ENCODE measurements around the gene SLC6A15.

DNA sequence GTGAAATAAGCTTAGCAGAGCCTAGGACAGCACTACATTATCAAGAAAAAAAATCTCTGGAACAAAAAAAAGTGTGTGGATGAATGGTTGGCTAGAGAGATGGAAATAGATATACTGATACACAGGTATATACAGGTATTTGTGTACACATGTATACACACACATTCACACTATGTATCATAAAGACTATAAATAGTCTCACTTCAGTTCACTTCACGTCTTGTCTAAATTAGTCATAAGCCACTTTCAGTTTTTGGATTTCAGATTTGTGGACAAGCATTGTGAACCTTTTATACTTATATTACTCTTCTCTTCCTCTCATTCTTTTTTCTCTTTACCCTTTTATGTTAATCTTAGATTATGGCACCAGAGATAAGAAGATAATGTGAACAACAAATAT lies 41.8 kb upstream of the SLC6A15 start:
- TF ChIP-seq, protein P1, sequence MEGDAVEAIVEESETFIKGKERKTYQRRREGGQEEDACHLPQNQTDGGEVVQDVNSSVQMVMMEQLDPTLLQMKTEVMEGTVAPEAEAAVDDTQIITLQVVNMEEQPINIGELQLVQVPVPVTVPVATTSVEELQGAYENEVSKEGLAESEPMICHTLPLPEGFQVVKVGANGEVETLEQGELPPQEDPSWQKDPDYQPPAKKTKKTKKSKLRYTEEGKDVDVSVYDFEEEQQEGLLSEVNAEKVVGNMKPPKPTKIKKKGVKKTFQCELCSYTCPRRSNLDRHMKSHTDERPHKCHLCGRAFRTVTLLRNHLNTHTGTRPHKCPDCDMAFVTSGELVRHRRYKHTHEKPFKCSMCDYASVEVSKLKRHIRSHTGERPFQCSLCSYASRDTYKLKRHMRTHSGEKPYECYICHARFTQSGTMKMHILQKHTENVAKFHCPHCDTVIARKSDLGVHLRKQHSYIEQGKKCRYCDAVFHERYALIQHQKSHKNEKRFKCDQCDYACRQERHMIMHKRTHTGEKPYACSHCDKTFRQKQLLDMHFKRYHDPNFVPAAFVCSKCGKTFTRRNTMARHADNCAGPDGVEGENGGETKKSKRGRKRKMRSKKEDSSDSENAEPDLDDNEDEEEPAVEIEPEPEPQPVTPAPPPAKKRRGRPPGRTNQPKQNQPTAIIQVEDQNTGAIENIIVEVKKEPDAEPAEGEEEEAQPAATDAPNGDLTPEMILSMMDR (IDR thresholded peaks at IDR 0.05; ENCODE audit: insufficient read depth, low read length): no peak
- TF ChIP-seq GABPA (IDR thresholded peaks at IDR 0.05; ENCODE audit: low read depth) (no peak), POLR2AphosphoS5 (IDR thresholded peaks at IDR 0.05; ENCODE audit: low read depth) (no peak), SPI1 (IDR thresholded peaks at IDR 0.05; ENCODE audit: borderline replicate concordance, low read depth) (no peak)
- TF ChIP-seq, protein P2, sequence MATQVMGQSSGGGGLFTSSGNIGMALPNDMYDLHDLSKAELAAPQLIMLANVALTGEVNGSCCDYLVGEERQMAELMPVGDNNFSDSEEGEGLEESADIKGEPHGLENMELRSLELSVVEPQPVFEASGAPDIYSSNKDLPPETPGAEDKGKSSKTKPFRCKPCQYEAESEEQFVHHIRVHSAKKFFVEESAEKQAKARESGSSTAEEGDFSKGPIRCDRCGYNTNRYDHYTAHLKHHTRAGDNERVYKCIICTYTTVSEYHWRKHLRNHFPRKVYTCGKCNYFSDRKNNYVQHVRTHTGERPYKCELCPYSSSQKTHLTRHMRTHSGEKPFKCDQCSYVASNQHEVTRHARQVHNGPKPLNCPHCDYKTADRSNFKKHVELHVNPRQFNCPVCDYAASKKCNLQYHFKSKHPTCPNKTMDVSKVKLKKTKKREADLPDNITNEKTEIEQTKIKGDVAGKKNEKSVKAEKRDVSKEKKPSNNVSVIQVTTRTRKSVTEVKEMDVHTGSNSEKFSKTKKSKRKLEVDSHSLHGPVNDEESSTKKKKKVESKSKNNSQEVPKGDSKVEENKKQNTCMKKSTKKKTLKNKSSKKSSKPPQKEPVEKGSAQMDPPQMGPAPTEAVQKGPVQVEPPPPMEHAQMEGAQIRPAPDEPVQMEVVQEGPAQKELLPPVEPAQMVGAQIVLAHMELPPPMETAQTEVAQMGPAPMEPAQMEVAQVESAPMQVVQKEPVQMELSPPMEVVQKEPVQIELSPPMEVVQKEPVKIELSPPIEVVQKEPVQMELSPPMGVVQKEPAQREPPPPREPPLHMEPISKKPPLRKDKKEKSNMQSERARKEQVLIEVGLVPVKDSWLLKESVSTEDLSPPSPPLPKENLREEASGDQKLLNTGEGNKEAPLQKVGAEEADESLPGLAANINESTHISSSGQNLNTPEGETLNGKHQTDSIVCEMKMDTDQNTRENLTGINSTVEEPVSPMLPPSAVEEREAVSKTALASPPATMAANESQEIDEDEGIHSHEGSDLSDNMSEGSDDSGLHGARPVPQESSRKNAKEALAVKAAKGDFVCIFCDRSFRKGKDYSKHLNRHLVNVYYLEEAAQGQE (IDR thresholded peaks at IDR 0.05; ENCODE audit: insufficient replicate concordance, low read depth): no peak
